Fibroblast of pulmonary artery (primary cell): Measurements from ENCODE around the gene SLC9C1.

Experiments used
- DNase-seq: peaks from one replicate; pipeline ENCODE4 v3.0.0-alpha.2; 2010; ENCODE audit warnings: low read depth
- H3K4me3 ChIP-seq: replicated peaks from 2 replicates; pipeline ENCODE4 v1.5.1; 2011; ENCODE audit warnings: low read depth, mild to moderate bottlenecking, control low read depth, low read length, moderate library complexity
- CTCF ChIP-seq: IDR thresholded peaks from 2 replicates; pipeline ENCODE4 v1.5.1; 2011; ENCODE audit warnings: mild to moderate bottlenecking, control low read depth, low read length, inconsistent platforms; ENCODE audit errors: missing control alignments

SLC9C1 gene

GRCh38 chr3:112116748-112117186, 177.2 kb downstream of the SLC9C1 start:
- H3K4me3 ChIP-seq, result no peak overlapping the region
- no peak for DNase-seq
- TF ChIP-seq CTCF, result no peak

GRCh38 chr3:112115806-112116383, 178.1 kb downstream of the SLC9C1 start:
- H3K4me3 ChIP-seq, result no peak overlapping the region
- DNase-seq, result no peak
- TF ChIP-seq CTCF, result no peak

GRCh38 chr3:112115161-112115739, 178.8 kb downstream of the SLC9C1 start:
- H3K4me3 ChIP-seq, result no peak overlapping the region
- DNase-seq, result no peak
- TF ChIP-seq CTCF, result no peak

GRCh38 chr3:112114576-112115160, 179.3 kb downstream of the SLC9C1 start:
- DNase-seq, result no peak
- TF ChIP-seq CTCF, result no peak
- H3K4me3 ChIP-seq, result no peak overlapping the region

- no peak overlapping the region for H3K4me3 ChIP-seq
- peak; percentile 93 for TF ChIP-seq CTCF
- DNase-seq, result peak; percentile 84
Observed at GRCh38 chr3:112111785-112112402, 182.1 kb downstream of the SLC9C1 start.

GRCh38 chr3:112109322-112109721, 184.7 kb downstream of the SLC9C1 start:
- H3K4me3 ChIP-seq, result no peak overlapping the region
- DNase-seq, result no peak
- no peak for TF ChIP-seq CTCF
